ENCODE results near the gene KSR2.

The KSR2 gene

GRCh38 chr12:117472983-117473382, 495.8 kb downstream of the KSR2 start:
- FAIRE-seq (no peak), DNase-seq (ENCODE audit: insufficient read length) (no peak)
- TF ChIP-seq POLR2AphosphoS5 (IDR thresholded peaks at IDR 0.05; ENCODE audit: low read depth, low read length) (no peak), POLR2A (IDR thresholded peaks at IDR 0.05; ENCODE audit: low read depth, low read length) (no peak), TAF1 (IDR thresholded peaks at IDR 0.05; ENCODE audit: borderline replicate concordance, low read depth, low read length) (no peak)

- DNase-seq (ENCODE audit: insufficient read length), result no peak
- no peak for TF ChIP-seq POLR2AphosphoS5 (IDR thresholded peaks at IDR 0.05; ENCODE audit: low read depth, low read length)
- no peak for TF ChIP-seq POLR2A (IDR thresholded peaks at IDR 0.05; ENCODE audit: low read depth, low read length)
- TF ChIP-seq TAF1 (IDR thresholded peaks at IDR 0.05; ENCODE audit: borderline replicate concordance, low read depth, low read length), result no peak
- no peak for FAIRE-seq
These were observed 498.0 kb downstream of the KSR2 start for GRCh38 chr12:117470804-117471203.

- FAIRE-seq (no peak), DNase-seq (ENCODE audit: insufficient read length) (no peak)
- no peak for TF ChIP-seq TAF1 (IDR thresholded peaks at IDR 0.05; ENCODE audit: borderline replicate concordance, low read depth, low read length)
- no peak for TF ChIP-seq POLR2AphosphoS5 (IDR thresholded peaks at IDR 0.05; ENCODE audit: low read depth, low read length)
- TF ChIP-seq POLR2A (IDR thresholded peaks at IDR 0.05; ENCODE audit: low read depth, low read length), result no peak
These were observed 498.8 kb downstream of the KSR2 start for GRCh38 chr12:117469883-117470483.

GRCh38 chr12:117468016-117468415, 500.8 kb downstream of the KSR2 start:
- TF ChIP-seq POLR2A (IDR thresholded peaks at IDR 0.05; ENCODE audit: low read depth, low read length) (no peak), POLR2AphosphoS5 (IDR thresholded peaks at IDR 0.05; ENCODE audit: low read depth, low read length) (no peak), TAF1 (IDR thresholded peaks at IDR 0.05; ENCODE audit: borderline replicate concordance, low read depth, low read length) (no peak)
- FAIRE-seq (no peak), DNase-seq (ENCODE audit: insufficient read length) (no peak)

GRCh38 chr12:117467588-117467987, 501.2 kb downstream of the KSR2 start:
- FAIRE-seq, result no peak

GRCh38 chr12:117466677-117467362, 502.0 kb downstream of the KSR2 start:
- FAIRE-seq, result no peak
- TF ChIP-seq POLR2AphosphoS5 (IDR thresholded peaks at IDR 0.05; ENCODE audit: low read depth, low read length), result no peak
- TF ChIP-seq TAF1 (IDR thresholded peaks at IDR 0.05; ENCODE audit: borderline replicate concordance, low read depth, low read length), result no peak
- no peak for DNase-seq (ENCODE audit: insufficient read length)

More at GRCh38 chr12:117467588-117467987, 501.2 kb downstream of the KSR2 start:
- TF ChIP-seq POLR2A (IDR thresholded peaks at IDR 0.05; ENCODE audit: low read depth, low read length), result no peak
- no peak for TF ChIP-seq POLR2AphosphoS5 (IDR thresholded peaks at IDR 0.05; ENCODE audit: low read depth, low read length)
- no peak for TF ChIP-seq TAF1 (IDR thresholded peaks at IDR 0.05; ENCODE audit: borderline replicate concordance, low read depth, low read length)
- no peak for DNase-seq (ENCODE audit: insufficient read length)

- TF ChIP-seq TAF1 (IDR thresholded peaks at IDR 0.05; ENCODE audit: borderline replicate concordance, low read depth, low read length) (no peak), POLR2A (IDR thresholded peaks at IDR 0.05; ENCODE audit: low read depth, low read length) (no peak), POLR2AphosphoS5 (IDR thresholded peaks at IDR 0.05; ENCODE audit: low read depth, low read length) (no peak)
- no peak for DNase-seq (ENCODE audit: insufficient read length)
- no peak for FAIRE-seq
These were observed 507.1 kb downstream of the KSR2 start for GRCh38 chr12:117461732-117462131.

GRCh38 chr12:117459229-117459628, 509.6 kb downstream of the KSR2 start:
- FAIRE-seq (no peak), DNase-seq (ENCODE audit: insufficient read length) (no peak)
- TF ChIP-seq POLR2A (IDR thresholded peaks at IDR 0.05; ENCODE audit: low read depth, low read length) (no peak), POLR2AphosphoS5 (IDR thresholded peaks at IDR 0.05; ENCODE audit: low read depth, low read length) (no peak), TAF1 (IDR thresholded peaks at IDR 0.05; ENCODE audit: borderline replicate concordance, low read depth, low read length) (no peak)

- FAIRE-seq, result no peak
- DNase-seq (ENCODE audit: insufficient read length), result no peak
- TF ChIP-seq TAF1 (IDR thresholded peaks at IDR 0.05; ENCODE audit: borderline replicate concordance, low read depth, low read length) (no peak), POLR2AphosphoS5 (IDR thresholded peaks at IDR 0.05; ENCODE audit: low read depth, low read length) (no peak), POLR2A (IDR thresholded peaks at IDR 0.05; ENCODE audit: low read depth, low read length) (no peak)
These were observed 511.6 kb downstream of the KSR2 start for GRCh38 chr12:117457189-117457588.

GRCh38 chr12:117456076-117456475, 512.7 kb downstream of the KSR2 start:
- no peak for DNase-seq (ENCODE audit: insufficient read length)
- FAIRE-seq, result no peak
- no peak for TF ChIP-seq POLR2A (IDR thresholded peaks at IDR 0.05; ENCODE audit: low read depth, low read length)

GRCh38 chr12:117453961-117454360, 514.8 kb downstream of the KSR2 start:
- DNase-seq (ENCODE audit: insufficient read length) (no peak), FAIRE-seq (no peak)
- no peak for TF ChIP-seq TAF1 (IDR thresholded peaks at IDR 0.05; ENCODE audit: borderline replicate concordance, low read depth, low read length)
- no peak for TF ChIP-seq POLR2A (IDR thresholded peaks at IDR 0.05; ENCODE audit: low read depth, low read length)
- no peak for TF ChIP-seq POLR2AphosphoS5 (IDR thresholded peaks at IDR 0.05; ENCODE audit: low read depth, low read length)

GRCh38 chr12:117452112-117452511, 516.7 kb downstream of the KSR2 start:
- TF ChIP-seq POLR2A (IDR thresholded peaks at IDR 0.05; ENCODE audit: low read depth, low read length) (no peak), POLR2AphosphoS5 (IDR thresholded peaks at IDR 0.05; ENCODE audit: low read depth, low read length) (no peak), TAF1 (IDR thresholded peaks at IDR 0.05; ENCODE audit: borderline replicate concordance, low read depth, low read length) (no peak)
- FAIRE-seq (no peak), DNase-seq (ENCODE audit: insufficient read length) (no peak)

Data from GM12892 (cell line).